NCI-H2029 treated with DMSO at 0.1 percent for 48 hours (cell line): ENCODE results near the gene MFNG.

ENCODE experiments used
- DNase-seq: peaks from one replicate; lab custom pipeline; 2025; lab: John Stamatoyannopoulos, UW

MFNG gene

GRCh38 chr22:37448516-37449127 lies 37.6 kb downstream of the MFNG start:
- DNase-seq: no peak

DNA sequence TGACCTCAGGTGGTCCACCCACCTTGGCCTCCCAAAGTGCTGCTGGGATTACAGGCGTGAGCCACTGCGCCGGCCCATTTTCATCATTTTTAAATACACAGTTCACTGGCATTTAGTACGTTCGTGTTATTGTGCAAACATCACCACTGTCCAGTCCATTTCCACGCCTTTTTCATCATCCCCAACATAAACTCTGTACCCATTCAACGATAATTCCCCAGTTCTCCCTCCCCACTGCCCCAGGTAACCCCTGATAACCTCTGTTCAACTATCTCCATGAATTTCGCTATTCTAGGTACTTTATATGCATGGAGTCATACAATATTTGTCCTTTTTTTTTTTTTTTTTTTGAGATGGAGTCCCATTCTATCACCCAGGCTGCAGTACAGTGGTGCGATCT lies 40.7 kb downstream of the MFNG start:
- DNase-seq: no peak

- no peak for DNase-seq
Observed at GRCh38 chr22:37443977-37444376, 42.2 kb downstream of the MFNG start.

- no peak for DNase-seq
Observed at GRCh38 chr22:37443086-37443485, 43.1 kb downstream of the MFNG start.

- no peak for DNase-seq
Observed at GRCh38 chr22:37442537-37442936, 43.6 kb downstream of the MFNG start.

GRCh38 chr22:37442135-37442534 lies 44.0 kb downstream of the MFNG start:
- DNase-seq: no peak

DNA sequence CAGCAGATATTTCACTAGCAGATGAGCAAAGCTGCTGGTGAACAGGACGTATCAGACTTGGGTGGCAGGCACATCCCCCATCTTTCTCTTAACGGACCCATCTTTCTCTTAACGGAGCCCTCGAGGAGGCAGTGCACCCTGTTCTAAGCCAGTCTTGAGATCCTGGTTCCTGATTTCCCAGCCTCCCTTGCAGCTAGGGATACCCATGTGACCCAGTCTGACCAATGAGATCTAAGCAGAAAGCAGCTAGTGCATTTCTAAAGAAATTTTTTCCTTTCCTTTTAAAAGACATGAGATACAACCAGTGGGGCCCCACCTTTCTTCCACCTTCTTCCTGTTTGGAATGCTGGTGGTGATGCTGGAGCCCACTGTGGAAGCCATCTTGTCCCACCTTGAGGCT lies 45.3 kb downstream of the MFNG start:
- DNase-seq: no peak

DNA sequence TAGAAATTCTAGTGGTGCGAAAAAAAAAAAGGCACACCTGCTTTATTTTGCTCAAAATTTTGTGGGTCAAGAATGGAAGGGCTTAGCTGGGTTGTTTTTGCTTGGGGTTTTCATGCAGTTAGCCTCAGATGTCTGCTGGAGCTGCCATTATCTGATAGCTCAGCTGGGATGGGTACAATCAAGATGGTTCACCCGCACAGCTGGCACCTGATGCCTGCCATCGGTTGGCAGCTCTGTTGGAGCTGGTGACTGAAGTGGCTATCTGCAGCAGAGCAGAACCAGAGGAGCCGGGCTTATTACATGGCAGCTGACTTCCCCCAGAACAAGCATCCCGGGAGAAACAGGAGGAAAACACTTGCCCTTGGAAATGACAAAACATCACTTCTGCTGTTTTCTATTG lies 46.8 kb downstream of the MFNG start:
- peak; percentile 22 for DNase-seq

- no peak for DNase-seq
Observed at GRCh38 chr22:37435970-37436603, 50.1 kb downstream of the MFNG start.

GRCh38 chr22:37433786-37434185 lies 52.4 kb downstream of the MFNG start:
- no peak for DNase-seq

- DNase-seq: no peak
Observed at GRCh38 chr22:37432708-37433054, 53.5 kb downstream of the MFNG start.

GRCh38 chr22:37431801-37432707 lies 54.1 kb downstream of the MFNG start:
- no peak for DNase-seq

GRCh38 chr22:37431366-37431765 lies 54.8 kb downstream of the MFNG start:
- DNase-seq: no peak

DNA sequence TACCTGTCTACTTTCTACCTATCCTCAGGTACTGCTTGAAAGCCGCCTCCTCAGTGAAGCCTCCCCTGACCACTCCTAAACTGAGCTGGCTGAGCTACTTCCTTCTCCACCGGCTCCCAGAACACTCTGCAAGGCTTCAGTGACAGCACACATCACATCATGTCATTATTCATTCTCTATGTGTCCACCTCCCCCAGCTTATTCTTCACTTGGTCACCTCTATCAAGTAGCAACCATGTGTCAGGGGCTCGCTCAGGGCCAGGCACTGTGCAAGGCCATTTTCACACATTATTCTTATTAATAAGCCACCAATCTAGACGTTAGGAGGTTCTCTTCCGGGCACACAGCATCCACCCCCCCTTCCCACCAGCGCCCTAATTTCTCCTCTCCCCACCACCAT lies 55.2 kb downstream of the MFNG start:
- DNase-seq: no peak

GRCh38 chr22:37428649-37429586 lies 57.3 kb downstream of the MFNG start:
- no peak for DNase-seq

DNA sequence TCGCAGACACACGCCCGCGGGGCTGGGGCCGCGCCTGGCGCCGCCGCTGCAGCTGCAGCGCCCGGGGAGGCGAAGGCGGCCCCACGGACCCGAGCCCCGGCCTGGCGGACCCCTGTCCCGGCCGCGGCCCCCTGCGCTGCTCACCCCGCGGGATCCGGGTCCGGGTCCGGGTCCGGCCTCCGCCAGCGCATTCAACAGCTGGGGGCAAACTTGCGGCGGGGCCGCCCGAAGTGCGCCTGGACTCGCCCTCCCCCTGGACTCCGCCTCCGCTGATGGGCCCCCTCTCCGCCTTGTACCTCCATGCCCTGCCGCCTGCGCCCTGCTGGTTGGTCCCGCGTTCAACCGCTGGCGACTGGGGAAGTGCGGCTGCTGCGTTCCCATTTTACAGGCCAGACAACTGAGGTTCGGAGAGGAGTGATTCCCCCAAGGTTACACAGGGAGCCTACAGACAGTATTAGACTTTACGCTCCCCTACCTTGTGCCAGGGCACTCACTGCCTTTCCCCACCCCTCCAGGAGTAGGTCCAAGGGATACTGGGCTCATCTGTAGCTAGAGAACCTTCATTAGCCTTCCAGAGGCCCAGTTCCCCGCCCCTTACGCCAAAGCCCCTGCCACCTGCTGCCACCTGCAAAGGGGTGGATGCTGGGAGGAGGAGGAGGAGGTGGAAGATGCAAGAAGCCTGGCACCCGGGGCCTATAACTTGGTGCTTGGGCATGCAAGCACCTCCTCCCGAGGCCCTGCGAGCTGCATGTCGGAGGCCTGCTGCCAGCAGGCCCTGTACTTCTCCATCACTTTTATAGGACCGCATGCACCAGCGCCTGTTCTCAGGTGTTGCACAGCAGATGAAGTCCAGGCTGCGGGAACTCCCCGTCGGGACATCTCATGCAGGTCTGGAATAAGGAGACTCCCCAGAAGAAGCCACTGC lies 58.2 kb downstream of the MFNG start:
- DNase-seq: no peak

- DNase-seq: no peak
Observed at GRCh38 chr22:37427135-37427710, 59.0 kb downstream of the MFNG start, which contains the start of gene ELFN2. TSS of gene ELFN2 (minus strand) at chr22:37427479. CDS start at chr22:37375534, 51,945 bp downstream.

DNA sequence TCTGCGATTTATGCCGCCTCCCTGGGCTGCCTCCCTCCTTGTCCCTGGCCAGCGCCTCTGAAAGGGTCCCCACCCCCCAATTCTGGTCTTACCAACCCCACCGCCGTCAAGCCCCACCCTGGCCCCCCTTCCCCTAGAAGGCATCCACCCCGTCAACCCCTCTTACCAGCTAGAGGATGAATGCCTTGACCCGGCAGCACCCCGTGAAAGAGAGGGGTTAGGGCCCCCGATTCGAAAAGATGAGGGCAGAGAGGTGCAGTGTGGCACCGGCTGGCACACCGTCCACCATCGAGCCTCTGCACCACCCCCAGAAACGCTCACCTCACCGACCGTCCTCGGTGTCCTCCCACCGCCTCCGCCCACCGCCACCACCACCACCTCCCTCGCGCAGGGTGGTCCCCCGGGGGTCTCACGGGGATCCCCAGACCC lies 59.5 kb downstream of the MFNG start:
- DNase-seq: no peak

DNA sequence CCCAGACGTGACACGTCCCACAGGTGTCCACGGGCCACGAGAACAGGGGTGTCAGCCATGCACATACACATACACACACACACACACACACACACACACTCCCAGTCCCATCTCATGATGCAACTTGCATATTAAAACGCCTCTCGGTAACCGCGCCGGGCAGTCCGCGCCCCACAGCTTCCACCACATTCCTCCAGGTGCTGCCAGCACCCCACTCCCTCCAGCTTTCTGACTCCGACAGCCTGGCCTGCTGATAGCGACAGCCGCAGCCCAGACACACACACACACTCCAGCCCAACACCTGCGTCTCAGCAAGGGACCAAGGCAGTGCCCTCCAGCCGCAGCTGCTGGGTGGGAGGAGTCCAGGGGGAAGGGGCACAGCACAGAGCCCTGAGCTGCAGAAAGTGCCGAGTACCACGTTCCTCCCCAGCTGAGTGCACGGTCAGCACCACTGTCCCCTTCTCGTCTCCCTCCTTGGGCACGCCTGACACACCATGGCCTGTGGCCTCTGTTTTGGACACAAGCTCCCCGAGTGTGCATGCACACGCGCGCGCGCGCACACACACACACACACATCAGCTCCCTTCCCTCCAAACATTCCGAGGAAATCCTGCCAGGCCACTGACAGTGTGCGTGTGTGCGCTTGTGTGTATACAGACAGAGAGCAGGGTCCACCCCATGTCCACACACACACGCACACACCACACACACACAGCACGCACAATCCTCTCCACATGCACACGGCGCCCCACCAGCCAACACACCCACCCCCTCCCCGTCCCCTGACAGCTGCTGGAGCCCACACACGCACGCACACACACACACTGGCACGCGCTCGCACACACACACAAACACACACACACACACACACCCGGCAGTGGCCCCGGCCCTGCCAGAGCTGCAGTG lies 60.1 kb downstream of the MFNG start:
- no peak for DNase-seq
